H9 (cell line): ENCODE results near the gene REEP1. TPM values are rescaled to one million over a fixed set of nuclear protein-coding genes. Genes with fewer than 3 reads are reported as not detected.

Experiments used
- DNase-seq: peaks from one replicate; pipeline ENCODE4 v3.0.0-alpha.2; 2017
- H2AFZ ChIP-seq: one replicate; pipeline ENCODE4 v1.6.1; 2013; ENCODE audit warnings: mild to moderate bottlenecking, low read length, control low read depth, moderate library complexity
- H2AK5ac ChIP-seq: 2 replicates; pipeline ENCODE4 v1.6.1; 2013; ENCODE audit warnings: low read length, control low read depth, mixed read lengths; ENCODE audit not compliant: insufficient read length
- H2BK120ac ChIP-seq: one replicate; pipeline ENCODE4 v1.6.1; 2013; ENCODE audit warnings: low read depth, mild to moderate bottlenecking, low read length, control low read depth, inconsistent platforms; ENCODE audit not compliant: poor library complexity, severe bottlenecking
- H2BK12ac ChIP-seq: 2 replicates; pipeline ENCODE4 v1.6.1; 2013; ENCODE audit warnings: low read length, control low read depth, mixed read lengths, low read depth; ENCODE audit not compliant: insufficient read length
- H2BK15ac ChIP-seq: 2 replicates; pipeline ENCODE4 v1.6.1; 2013; ENCODE audit warnings: low read depth, low read length, control low read depth
- H2BK20ac ChIP-seq: one replicate; pipeline ENCODE4 v1.6.1; 2013; ENCODE audit warnings: low read depth, mild to moderate bottlenecking, low read length, control low read depth, inconsistent platforms; ENCODE audit not compliant: poor library complexity, severe bottlenecking
- H2BK5ac ChIP-seq: 2 replicates; pipeline ENCODE4 v1.6.1; 2013; ENCODE audit warnings: low read length, control low read depth, mixed read lengths; ENCODE audit not compliant: insufficient read length
- H3K14ac ChIP-seq: 2 replicates; pipeline ENCODE4 v1.6.1; 2013; ENCODE audit warnings: low read length, control low read depth; ENCODE audit not compliant: insufficient read depth
- H3K18ac ChIP-seq: 2 replicates; pipeline ENCODE4 v1.6.1; 2013; ENCODE audit warnings: low read depth, mild to moderate bottlenecking, mixed read lengths, low read length, control low read depth; ENCODE audit not compliant: insufficient read length
- H3K23ac ChIP-seq: 2 replicates; pipeline ENCODE4 v1.6.1; 2013; ENCODE audit warnings: low read length, control low read depth, mixed read lengths, low read depth; ENCODE audit not compliant: insufficient read length
- H3K23me2 ChIP-seq: 2 replicates; pipeline ENCODE4 v1.6.1; 2013; ENCODE audit warnings: low read depth, mild to moderate bottlenecking, mixed read lengths, low read length, control low read depth; ENCODE audit not compliant: insufficient read length, poor library complexity, severe bottlenecking
- H3K27ac ChIP-seq: 2 replicates; pipeline ENCODE4 v1.5.1; 2013; ENCODE audit warnings: low read length, control low read depth, mixed read lengths, low read depth; ENCODE audit not compliant: insufficient read length
- H3K27me3 ChIP-seq: 2 replicates; pipeline ENCODE4 v1.6.1; 2013; ENCODE audit warnings: low read length, control low read depth, inconsistent platforms; ENCODE audit not compliant: insufficient read depth
- H3K4ac ChIP-seq: 2 replicates; pipeline ENCODE4 v1.6.1; 2013; ENCODE audit warnings: low read depth, mild to moderate bottlenecking, control low read depth, inconsistent platforms, low read length, moderate library complexity
- H3K4me1 ChIP-seq: 2 replicates; pipeline ENCODE4 v1.6.1; 2013; ENCODE audit warnings: low read length, control low read depth, inconsistent platforms; ENCODE audit not compliant: insufficient read depth
- H3K4me2 ChIP-seq: 2 replicates; pipeline ENCODE4 v1.6.1; 2013; ENCODE audit warnings: low read length, control low read depth, mixed read lengths; ENCODE audit not compliant: insufficient read length, insufficient read depth
- H3K56ac ChIP-seq: 2 replicates; pipeline ENCODE4 v1.6.1; 2013; ENCODE audit warnings: low read depth, mild to moderate bottlenecking, mixed read lengths, low read length, control low read depth; ENCODE audit not compliant: insufficient read length
- H3K79me1 ChIP-seq: 2 replicates; pipeline ENCODE4 v1.6.1; 2013; ENCODE audit warnings: low read depth, mild to moderate bottlenecking, moderate library complexity, low read length, control low read depth, inconsistent platforms; ENCODE audit not compliant: insufficient read depth, poor library complexity, severe bottlenecking
- H3K79me2 ChIP-seq: 2 replicates; pipeline ENCODE4 v1.6.1; 2013; ENCODE audit warnings: low read length, control low read depth, inconsistent platforms; ENCODE audit not compliant: insufficient read depth
- H3K9ac ChIP-seq: 2 replicates; pipeline ENCODE4 v1.6.1; 2013; ENCODE audit warnings: low read length, control low read depth, mixed read lengths; ENCODE audit not compliant: insufficient read length; ENCODE audit errors: extremely low read depth
- H3K9me3 ChIP-seq: one replicate; pipeline ENCODE4 v1.6.1; 2013; ENCODE audit warnings: low read depth, low read length, inconsistent platforms; ENCODE audit not compliant: control insufficient read depth
- H3T11ph ChIP-seq: one replicate; pipeline ENCODE4 v1.6.1; 2013; ENCODE audit warnings: mild to moderate bottlenecking, low read length, control low read depth, inconsistent platforms
- H4K20me1 ChIP-seq: one replicate; pipeline ENCODE4 v1.6.1; 2013; ENCODE audit not compliant: control insufficient read depth, insufficient read length, insufficient read depth
- H4K5ac ChIP-seq: 2 replicates; pipeline ENCODE4 v1.6.1; 2013; ENCODE audit warnings: low read depth, mild to moderate bottlenecking, mixed read lengths, low read length, control low read depth; ENCODE audit not compliant: insufficient read length
- H4K8ac ChIP-seq: replicated peaks from 2 replicates; pipeline ENCODE4 v1.6.1; 2013; ENCODE audit warnings: low read length, control low read depth, mixed read lengths, low read depth; ENCODE audit not compliant: insufficient read length
- H4K91ac ChIP-seq: 2 replicates; pipeline ENCODE4 v1.6.1; 2013; ENCODE audit warnings: low read depth, mild to moderate bottlenecking, moderate library complexity, mixed read lengths, low read length, control low read depth; ENCODE audit not compliant: insufficient read length
- H3K27ac Mint-ChIP-seq, 3 experiments: 2 replicates in 2 of 3; 3 replicates in 1 of 3; pipeline ENCODE4 v1.8.0; 2020 to 2021; ENCODE audit warnings: mixed read lengths in 3 of 3, mild to moderate bottlenecking in 1 of 3, moderate library complexity in 1 of 3
- H3K27me3 Mint-ChIP-seq: 2 replicates; pipeline ENCODE4 v1.8.0; 2021; ENCODE audit warnings: low read depth, mild to moderate bottlenecking, moderate library complexity, mixed read lengths
- H3K36me3 Mint-ChIP-seq, 3 experiments: 2 replicates in 2 of 3; 3 replicates in 1 of 3; pipeline ENCODE4 v1.8.0; 2020 to 2021; ENCODE audit warnings: low read depth in 3 of 3, mixed read lengths in 3 of 3; ENCODE audit not compliant: insufficient read depth in 1 of 3
- H3K4me1 Mint-ChIP-seq, 2 experiments: 2 replicates each; pipeline ENCODE4 v1.8.0; 2020; ENCODE audit warnings: mixed read lengths in 2 of 2
- H3K4me3 Mint-ChIP-seq, 2 experiments: 2 replicates in 1 of 2; 3 replicates in 1 of 2; pipeline ENCODE4 v1.8.0; 2020 to 2021; ENCODE audit warnings: mild to moderate bottlenecking in 2 of 2, mixed read lengths in 2 of 2, moderate library complexity in 1 of 2
- H3K9me3 Mint-ChIP-seq, 2 experiments: 2 replicates in 1 of 2; 3 replicates in 1 of 2; pipeline ENCODE4 v1.8.0; 2020; ENCODE audit warnings: mild to moderate bottlenecking in 2 of 2, mixed read lengths in 2 of 2, moderate library complexity in 1 of 2
- total RNA-seq: library from RNA; stranded (reverse); gene quantifications from 2 replicates; pipeline ENCODE4 v1.2.1, GENCODE V29; 2021
- TF ChIP-seq, protein P1 (sequence below): fragments of 200-600 bp; sonication (generic); conservative IDR thresholded peaks from 3 replicates; pipeline ENCODE4 v1.8.0; 2021; ENCODE audit warnings: antibody characterized with exemption, mild to moderate bottlenecking

REEP1 gene
- total RNA-seq, 1 experiment from 2014 or later: 1.3 TPM

- H2BK120ac ChIP-seq: no peak overlapping the region
- DNase-seq: no peak
- no peak overlapping the region for H4K91ac ChIP-seq
- H3K27ac ChIP-seq: no peak overlapping the region
- no peak overlapping the region for H2AFZ ChIP-seq
- H3K23me2 ChIP-seq: no peaks in the 10 kb centered on the region
- TF ChIP-seq, protein P1, sequence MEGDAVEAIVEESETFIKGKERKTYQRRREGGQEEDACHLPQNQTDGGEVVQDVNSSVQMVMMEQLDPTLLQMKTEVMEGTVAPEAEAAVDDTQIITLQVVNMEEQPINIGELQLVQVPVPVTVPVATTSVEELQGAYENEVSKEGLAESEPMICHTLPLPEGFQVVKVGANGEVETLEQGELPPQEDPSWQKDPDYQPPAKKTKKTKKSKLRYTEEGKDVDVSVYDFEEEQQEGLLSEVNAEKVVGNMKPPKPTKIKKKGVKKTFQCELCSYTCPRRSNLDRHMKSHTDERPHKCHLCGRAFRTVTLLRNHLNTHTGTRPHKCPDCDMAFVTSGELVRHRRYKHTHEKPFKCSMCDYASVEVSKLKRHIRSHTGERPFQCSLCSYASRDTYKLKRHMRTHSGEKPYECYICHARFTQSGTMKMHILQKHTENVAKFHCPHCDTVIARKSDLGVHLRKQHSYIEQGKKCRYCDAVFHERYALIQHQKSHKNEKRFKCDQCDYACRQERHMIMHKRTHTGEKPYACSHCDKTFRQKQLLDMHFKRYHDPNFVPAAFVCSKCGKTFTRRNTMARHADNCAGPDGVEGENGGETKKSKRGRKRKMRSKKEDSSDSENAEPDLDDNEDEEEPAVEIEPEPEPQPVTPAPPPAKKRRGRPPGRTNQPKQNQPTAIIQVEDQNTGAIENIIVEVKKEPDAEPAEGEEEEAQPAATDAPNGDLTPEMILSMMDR: no peak
- Mint-ChIP-seq H3K36me3 (peaks cover 12 to 54% (median 42%) of the 10 kb centered on the region in 3 experiments; a peak in 6 of 7 replicates), H3K27me3 (no peaks in the 10 kb centered on the region), H3K4me3 (no peak overlapping the region), H3K4me1 (no peaks in the 10 kb centered on the region), H3K27ac (no peak overlapping the region), H3K9me3 (no peaks in the 10 kb centered on the region)
- H3K27me3 ChIP-seq: no peaks in the 10 kb centered on the region
- no peak overlapping the region for H3K23ac ChIP-seq
- H2BK15ac ChIP-seq: no peak overlapping the region
- H2AK5ac ChIP-seq: no peak overlapping the region
- no peak overlapping the region for H2BK5ac ChIP-seq
- H2BK20ac ChIP-seq: no peak overlapping the region
- no peaks in the 10 kb centered on the region for H3K9me3 ChIP-seq
- no peak overlapping the region for H3K14ac ChIP-seq
- no peak overlapping the region for H4K5ac ChIP-seq
- no peak overlapping the region for H3K4me2 ChIP-seq
- H3K18ac ChIP-seq: no peak overlapping the region
- H3K9ac ChIP-seq: no peak overlapping the region
- no peak overlapping the region for H3T11ph ChIP-seq
- no peaks in the 10 kb centered on the region for H4K20me1 ChIP-seq
- H3K79me2 ChIP-seq: no peaks in the 10 kb centered on the region
- no peaks in the 10 kb centered on the region for H3K79me1 ChIP-seq
- no peak overlapping the region for H3K56ac ChIP-seq
- no peak overlapping the region for H4K8ac ChIP-seq
- H3K4ac ChIP-seq: no peak overlapping the region
- no peak overlapping the region for H2BK12ac ChIP-seq
- no peaks in the 10 kb centered on the region for H3K4me1 ChIP-seq
Measured at GRCh38 chr2:86176597-86176996, 160.8 kb downstream of the REEP1 start.
